Measurements from ENCODE around the gene DNAJC18.
"Not testable (repeated sequence)": the region's sequence is repeated elsewhere in the genome, so short reads cannot be mapped to it uniquely, and the experiment has no call there.

The DNAJC18 gene

DNA sequence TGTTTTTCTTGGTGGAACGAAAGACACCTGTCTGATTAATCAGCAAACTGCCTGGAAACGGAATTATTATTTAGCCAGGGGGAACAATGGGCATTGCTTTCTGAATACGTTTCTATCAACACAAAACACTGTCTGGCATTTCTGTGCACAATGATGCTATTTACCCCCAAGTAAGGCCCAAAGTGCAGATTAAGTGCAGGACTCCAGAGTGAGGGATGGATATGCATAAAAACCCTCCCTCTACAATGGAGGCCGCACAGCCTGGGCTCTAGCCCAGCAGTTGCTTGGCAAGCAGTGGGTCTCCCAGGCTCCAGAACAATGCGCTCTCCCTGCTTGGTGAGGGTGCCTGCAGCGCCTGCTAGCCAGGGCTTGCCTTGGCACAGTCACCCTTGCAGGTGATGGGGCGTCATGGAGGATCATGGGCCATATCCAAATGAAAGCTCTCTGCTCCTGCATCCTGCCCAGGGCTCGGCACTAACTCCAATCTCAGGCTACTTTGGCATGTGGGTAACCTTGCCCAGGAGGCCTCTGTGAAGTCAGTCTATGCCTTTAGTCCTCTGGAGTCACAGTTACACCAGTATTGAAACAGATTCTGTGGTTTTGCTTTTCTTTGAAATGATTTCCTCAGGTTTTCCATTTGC lies 24.0 kb downstream of the DNAJC18 start:
- no peak for DNase-seq (ENCODE audit: low read depth)

DNA sequence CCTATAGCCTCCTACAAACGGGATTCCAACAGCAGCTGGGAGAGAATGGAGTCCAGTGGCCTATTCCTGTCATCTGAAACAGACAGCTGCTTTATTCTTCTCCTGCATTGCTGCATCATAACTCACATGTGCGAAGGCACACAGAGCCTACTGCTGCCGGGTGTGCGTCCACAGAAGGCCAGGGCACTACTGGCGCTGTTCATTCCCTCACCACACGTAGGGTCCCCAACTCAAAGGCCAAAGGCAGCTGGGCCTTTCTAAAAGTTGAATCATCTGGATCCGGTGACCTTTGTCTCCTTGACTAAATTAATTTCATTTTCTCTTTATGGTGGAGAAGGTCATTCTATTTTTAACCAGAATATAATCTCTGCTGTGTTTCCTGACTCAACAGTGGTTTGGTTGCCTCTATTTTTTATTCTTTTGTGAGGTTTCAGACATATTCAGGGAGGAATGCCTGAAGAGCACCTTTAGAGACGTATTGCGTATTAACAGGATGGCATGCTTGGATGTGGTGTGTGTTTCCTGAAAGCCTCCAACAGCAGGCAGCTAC lies 24.7 kb downstream of the DNAJC18 start:
- no peak for DNase-seq (ENCODE audit: low read depth)
- no peak overlapping the region for H3K4me3 ChIP-seq (ENCODE audit: control insufficient read depth, low read depth, low read length)
- TF ChIP-seq, protein P1, sequence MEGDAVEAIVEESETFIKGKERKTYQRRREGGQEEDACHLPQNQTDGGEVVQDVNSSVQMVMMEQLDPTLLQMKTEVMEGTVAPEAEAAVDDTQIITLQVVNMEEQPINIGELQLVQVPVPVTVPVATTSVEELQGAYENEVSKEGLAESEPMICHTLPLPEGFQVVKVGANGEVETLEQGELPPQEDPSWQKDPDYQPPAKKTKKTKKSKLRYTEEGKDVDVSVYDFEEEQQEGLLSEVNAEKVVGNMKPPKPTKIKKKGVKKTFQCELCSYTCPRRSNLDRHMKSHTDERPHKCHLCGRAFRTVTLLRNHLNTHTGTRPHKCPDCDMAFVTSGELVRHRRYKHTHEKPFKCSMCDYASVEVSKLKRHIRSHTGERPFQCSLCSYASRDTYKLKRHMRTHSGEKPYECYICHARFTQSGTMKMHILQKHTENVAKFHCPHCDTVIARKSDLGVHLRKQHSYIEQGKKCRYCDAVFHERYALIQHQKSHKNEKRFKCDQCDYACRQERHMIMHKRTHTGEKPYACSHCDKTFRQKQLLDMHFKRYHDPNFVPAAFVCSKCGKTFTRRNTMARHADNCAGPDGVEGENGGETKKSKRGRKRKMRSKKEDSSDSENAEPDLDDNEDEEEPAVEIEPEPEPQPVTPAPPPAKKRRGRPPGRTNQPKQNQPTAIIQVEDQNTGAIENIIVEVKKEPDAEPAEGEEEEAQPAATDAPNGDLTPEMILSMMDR (conservative IDR thresholded peaks at IDR 0.05; ENCODE audit: control insufficient read depth, insufficient read depth, low read depth, low read length), result no peak

More for the DNA sequence above, 24.0 kb downstream of the DNAJC18 start:
- TF ChIP-seq, protein P1 (conservative IDR thresholded peaks at IDR 0.05; ENCODE audit: control insufficient read depth, insufficient read depth, low read depth, low read length), result no peak
- H3K4me3 ChIP-seq (ENCODE audit: control insufficient read depth, low read depth, low read length), result no peak overlapping the region

DNA sequence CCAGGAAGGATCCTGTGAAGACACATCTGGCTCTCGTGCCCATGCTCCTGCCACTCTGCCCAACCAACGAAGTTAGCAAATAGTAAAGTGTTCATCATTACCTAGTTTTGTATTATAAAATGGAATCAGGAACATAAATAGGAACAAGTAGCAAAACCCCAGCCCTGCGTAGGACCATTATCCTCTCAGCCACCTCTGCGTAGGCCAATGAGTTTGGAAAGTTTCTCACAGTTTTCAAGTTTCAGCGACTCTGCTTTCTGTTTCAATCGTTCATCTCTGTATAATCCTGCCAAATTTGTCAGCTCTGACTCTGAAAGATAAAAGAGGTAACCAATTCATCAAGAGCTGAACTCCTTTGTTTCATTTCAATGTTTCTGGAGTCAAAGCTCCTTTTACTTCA lies 25.4 kb downstream of the DNAJC18 start:
- DNase-seq (ENCODE audit: low read depth), result no peak
- TF ChIP-seq, protein P1 (conservative IDR thresholded peaks at IDR 0.05; ENCODE audit: control insufficient read depth, insufficient read depth, low read depth, low read length), result no peak
- no peak overlapping the region for H3K4me3 ChIP-seq (ENCODE audit: control insufficient read depth, low read depth, low read length)

DNA sequence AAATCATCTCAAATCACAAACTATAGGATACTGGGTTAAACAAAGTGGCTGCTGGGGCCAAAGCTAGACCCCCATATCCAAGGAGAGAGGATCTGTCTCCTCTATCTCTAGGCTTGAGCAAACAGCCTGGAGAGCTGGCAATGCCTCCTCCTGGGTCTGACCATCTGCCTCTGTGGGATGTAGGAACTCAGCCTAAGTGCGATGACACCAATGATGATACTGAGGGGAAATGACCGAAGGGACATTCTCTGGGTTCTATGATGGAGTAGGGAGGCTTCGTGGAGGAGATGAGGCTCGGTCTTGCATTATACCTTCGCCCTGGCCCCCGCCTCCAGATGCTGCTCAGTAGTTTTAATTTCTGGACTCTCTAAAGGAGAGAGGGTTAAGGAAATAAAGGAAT lies 26.2 kb downstream of the DNAJC18 start:
- TF ChIP-seq, protein P1 (conservative IDR thresholded peaks at IDR 0.05; ENCODE audit: control insufficient read depth, insufficient read depth, low read depth, low read length), result no peak
- DNase-seq (ENCODE audit: low read depth), result no peak
- no peak overlapping the region for H3K4me3 ChIP-seq (ENCODE audit: control insufficient read depth, low read depth, low read length)

DNA sequence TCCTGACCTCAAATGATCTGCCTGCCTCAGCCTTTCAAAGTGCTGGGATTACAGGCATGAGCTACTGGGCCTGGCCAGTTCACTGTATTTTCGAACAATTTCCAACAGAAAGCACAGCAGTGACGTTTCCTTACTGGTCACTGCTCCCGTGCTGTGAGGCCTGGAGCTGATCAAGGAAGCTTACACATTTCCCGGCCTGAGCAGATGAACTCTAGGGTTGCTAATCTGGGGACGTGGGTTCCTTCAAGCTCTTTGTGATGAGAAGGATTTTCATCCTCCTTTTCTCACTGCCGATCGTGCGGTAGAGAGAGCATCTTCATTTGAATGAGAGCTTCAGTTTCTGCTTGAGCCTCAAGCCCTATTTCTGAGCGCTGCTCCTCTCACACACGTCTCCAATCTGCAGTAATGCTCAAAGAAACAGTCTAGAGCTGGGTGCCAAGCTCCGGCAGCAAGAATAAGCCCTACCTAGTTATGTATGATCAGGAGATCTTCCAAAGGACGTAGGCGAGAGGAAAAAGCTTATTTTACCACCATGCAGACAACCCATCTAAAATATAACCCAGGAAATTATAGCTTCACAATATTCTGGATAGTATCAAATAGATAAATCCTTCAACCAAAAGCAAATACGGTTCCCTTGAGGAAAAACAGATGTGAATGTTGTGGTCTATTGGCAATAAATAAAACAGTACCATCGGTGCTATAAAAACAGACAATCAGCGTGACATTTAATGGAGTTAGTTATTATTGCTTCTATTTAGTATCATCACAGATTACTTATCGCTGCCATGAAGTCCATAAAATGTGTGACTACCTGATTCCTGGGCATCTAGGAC lies 28.1 kb downstream of the DNAJC18 start:
- DNase-seq (ENCODE audit: low read depth), result peak; percentile 76
- TF ChIP-seq, protein P1 (conservative IDR thresholded peaks at IDR 0.05; ENCODE audit: control insufficient read depth, insufficient read depth, low read depth, low read length), result no peak
- no peak overlapping the region for H3K4me3 ChIP-seq (ENCODE audit: control insufficient read depth, low read depth, low read length)

DNA sequence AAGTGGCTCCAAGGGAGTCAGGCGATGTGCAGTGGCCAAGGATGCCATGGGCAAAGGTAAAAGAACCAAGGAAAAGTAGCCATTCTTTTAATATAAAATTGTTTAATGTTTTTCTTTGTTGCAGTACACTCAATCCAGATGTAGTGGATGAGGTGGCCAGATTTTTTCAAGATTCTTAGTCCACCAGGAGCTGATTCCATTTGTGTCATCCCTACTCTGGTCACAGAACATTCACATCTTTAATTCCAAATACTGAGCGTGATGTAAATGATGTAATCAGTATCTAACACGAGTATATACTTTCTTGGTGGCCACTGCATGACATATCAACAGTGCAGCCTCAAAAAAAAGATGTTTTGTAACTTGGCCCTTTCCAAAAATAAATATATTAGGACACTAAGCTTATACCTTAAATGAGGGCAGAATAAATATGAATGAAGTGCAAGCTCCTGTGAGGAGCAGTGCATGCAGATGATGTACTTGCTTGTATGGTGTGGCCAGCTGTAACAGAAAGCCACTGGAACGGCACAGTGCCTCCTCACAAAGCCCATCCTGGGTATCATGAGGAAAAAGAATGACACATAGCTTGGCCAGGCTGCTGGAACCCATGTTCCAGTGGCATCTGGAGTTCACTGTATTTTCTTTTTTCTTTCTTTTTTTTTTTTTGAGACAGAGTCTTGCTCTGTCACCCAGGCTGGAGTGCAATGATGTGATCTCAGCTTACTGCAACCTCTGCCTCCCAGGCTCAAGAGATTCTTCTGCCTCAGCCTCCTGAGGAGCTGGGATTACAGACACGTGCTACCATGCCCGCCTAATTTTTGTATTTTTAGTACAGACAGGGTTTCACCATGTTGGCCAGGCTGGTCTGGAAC lies 29.0 kb downstream of the DNAJC18 start:
- DNase-seq (ENCODE audit: low read depth), result no peak
- TF ChIP-seq, protein P1 (conservative IDR thresholded peaks at IDR 0.05; ENCODE audit: control insufficient read depth, insufficient read depth, low read depth, low read length), result no peak
- H3K4me3 ChIP-seq (ENCODE audit: control insufficient read depth, low read depth, low read length), result no peak overlapping the region

DNA sequence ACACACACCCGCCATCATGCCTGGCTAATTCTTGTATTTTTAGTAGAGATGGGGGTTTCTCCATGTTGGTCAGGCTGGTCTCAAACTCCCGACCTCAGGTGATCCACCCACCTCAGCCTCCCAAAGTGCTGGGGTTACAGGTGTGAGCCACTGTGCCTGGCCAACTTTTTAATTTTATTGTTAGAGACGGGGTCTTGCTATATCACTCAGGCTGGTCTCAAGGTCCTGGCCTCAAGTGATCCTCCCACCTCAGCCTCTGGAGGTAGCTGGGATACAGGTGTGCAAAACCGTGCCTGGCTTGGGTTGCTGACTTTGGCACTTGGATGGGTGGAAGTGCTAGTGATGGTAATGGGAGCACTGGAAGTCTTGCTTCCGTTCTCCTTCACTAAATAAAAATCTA lies 30.2 kb downstream of the DNAJC18 start:
- not testable (repeated sequence) for H3K4me3 ChIP-seq (ENCODE audit: control insufficient read depth, low read depth, low read length); DNase-seq (ENCODE audit: low read depth)

Data from fibroblast of mammary gland (primary cell).